Prostate gland (tissue), 2 donors: Measurements from ENCODE around the gene GLIS2. TPM values are rescaled to one million over a fixed set of nuclear protein-coding genes. Genes with fewer than 3 reads are reported as not detected.

ENCODE experiments used
- DNase-seq: peaks from one replicate; pipeline ENCODE4 v3.0.0-alpha.2; 2019; ENCODE audit warnings: low spot score
- H3K27ac ChIP-seq, 2 donors: fragments of 200-600 bp; sonication (generic); 2 replicates each; pipeline ENCODE4 v1.5.1; 2017 to 2019
- H3K27me3 ChIP-seq: fragments of 200-600 bp; sonication (generic); replicated peaks from 2 replicates; pipeline ENCODE4 v1.5.1; 2019; ENCODE audit not compliant: insufficient read depth
- H3K36me3 ChIP-seq, 2 donors: fragments of 200-600 bp; sonication (generic); 1 replicate in 1 of 2; 2 replicates in 1 of 2; pipeline versions ENCODE4 v1.5.1 to v1.8.1; 2017 to 2019
- H3K4me1 ChIP-seq: fragments of 200-600 bp; sonication (generic); replicated peaks from 2 replicates; pipeline ENCODE4 v1.5.1; 2019
- H3K4me3 ChIP-seq, 2 donors: fragments of 200-600 bp; sonication (generic); 2 replicates each; pipeline ENCODE4 v1.5.1; 2017 to 2019
- H3K9me3 ChIP-seq: fragments of 200-600 bp; sonication (generic); 2 replicates; pipeline ENCODE4 v1.5.1; 2017
- POLR2A ChIP-seq: fragments of 450-650 bp; IDR thresholded peaks from one replicate; pipeline ENCODE4 v1.6.1; 2016; ENCODE audit warnings: antibody characterized with exemption, mild to moderate bottlenecking
- POLR2AphosphoS5 ChIP-seq: sonication (generic); formaldehyde crosslinking; IDR thresholded peaks from one replicate; pipeline ENCODE4 v1.6.1; 2017; ENCODE audit warnings: antibody characterized with exemption
- WGBS: methylation state at CpG from one replicate; pipeline ENCODE4 v1.1.5; 2018; 5-methylcytosine and 5-hydroxymethylcytosine counted together
- intact Hi-C: fragments of 100-400 bp; cut with DNase I; formaldehyde crosslinking; loops from one replicate; pipeline ENCODE4 v1.14.2; 2022
- total RNA-seq, 2 donors: library from RNA; depleted of rRNA; stranded (reverse); fragments of >200 nt; gene quantifications; one replicate each; pipeline ENCODE4 v1.1.0, GENCODE V29; 2016
- TF ChIP-seq, protein P1 (sequence below), 4 experiments: fragments of 200-600 bp in 2 of 4; fragments of 450-650 bp in 2 of 4; sonication (generic) in 2 of 4; IDR thresholded peaks; 1 replicate in 3 of 4; 2 replicates in 1 of 4; pipeline ENCODE4 v1.5.1; 2016 to 2019; ENCODE audit warnings: antibody characterized with exemption in 4 of 4, mild to moderate bottlenecking in 2 of 4, moderate library complexity in 2 of 4

GLIS2 gene
- total RNA-seq, 2 donors from 2014 or later: 3.8 to 10.5 TPM

DNA sequence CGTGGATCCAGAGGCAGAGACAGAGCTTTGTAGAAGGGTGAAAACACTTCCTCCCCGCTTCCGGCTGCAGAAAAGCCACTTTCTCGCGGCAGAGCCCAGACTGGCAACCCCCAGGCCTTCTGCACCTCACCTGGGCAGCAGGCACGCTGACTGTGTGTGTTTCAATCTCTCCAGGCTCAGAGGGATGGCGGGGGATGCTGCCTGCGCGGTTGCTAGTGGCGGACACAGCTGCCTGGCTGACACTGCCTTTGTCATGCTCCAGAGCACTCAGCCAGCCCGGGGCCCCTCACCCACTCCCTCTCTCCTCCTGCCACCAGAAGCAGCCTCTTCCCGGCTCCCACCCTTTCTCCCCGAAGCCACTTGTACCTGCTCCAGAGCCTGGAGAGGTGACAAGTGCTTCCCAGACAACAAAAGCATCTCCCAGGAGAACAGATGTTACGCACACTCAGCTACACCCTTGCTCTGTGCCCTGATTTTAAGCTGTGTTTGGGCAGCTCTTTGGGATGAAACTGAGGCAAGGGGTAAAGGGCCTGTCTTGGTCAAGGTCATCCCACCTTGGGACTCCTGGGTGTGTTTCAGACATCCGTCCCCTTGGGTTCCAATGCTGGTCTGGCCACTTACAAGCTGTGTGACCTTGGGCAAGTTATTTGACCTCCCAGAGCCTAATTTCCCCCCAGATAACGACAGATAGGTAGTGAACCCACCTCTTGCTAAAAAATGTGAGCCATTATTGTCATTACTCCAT lies 9.2 kb upstream of the GLIS2 start:
- DNase-seq: no peak
- 66% methylated on average over 16 of the region's 16 CpGs for WGBS

DNA sequence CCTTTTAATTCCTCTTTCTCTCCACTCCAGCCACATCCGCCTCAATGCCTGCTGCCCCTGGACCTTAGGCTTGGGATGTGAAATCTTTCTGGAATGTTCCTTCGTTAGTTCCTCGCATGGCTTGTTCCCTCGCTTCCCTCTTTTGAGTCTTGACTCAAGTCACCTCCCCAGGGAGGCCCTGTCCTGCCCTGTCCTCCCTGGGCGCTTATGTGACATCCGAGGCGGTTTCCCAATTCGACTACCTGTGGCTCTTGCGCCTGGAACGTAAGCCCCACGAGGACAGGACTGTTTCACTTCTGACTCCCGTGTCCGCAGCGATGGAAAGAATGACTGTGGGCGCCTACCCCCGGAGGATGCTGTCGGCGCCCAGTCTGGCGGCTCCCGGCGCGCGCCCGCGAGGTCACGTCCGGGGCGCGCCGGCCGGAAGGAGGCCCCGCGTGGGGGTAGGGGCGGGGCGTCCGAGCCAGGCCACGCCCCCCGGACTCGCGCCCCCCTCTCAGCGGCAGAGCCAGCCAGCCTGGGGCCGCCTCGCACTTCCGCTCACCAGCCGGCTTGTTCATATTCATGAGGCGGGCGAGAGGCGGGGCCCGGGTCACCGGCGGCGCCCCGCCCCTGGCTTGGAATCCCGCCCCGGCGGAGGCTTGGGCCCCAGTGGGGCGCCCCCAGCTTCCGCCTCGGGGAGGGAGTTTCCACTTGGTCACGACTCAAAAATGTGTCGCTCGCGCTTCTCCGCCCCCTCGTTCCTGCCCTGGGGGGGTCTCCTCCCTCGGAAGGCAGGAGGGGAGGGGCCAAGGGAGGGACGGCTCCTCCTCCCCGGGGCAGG lies 8.4 kb upstream of the GLIS2 start:
- Histone ChIP-seq H3K4me1 (no peaks in the 10 kb centered on the region), H3K4me3 (peak overlapping the region; percentile 30 to 41), H3K27ac (peak overlapping the region; percentile 70 to 75), H3K9me3 (no peaks in the 10 kb centered on the region), H3K36me3 (no peaks in the 10 kb centered on the region), H3K27me3 (no peaks in the 10 kb centered on the region)
- WGBS: 16% methylated on average over 25 of the region's 68 CpGs
- intact Hi-C loops: no loop called here
- DNase-seq: peak; percentile 88
- TF ChIP-seq, protein P1, sequence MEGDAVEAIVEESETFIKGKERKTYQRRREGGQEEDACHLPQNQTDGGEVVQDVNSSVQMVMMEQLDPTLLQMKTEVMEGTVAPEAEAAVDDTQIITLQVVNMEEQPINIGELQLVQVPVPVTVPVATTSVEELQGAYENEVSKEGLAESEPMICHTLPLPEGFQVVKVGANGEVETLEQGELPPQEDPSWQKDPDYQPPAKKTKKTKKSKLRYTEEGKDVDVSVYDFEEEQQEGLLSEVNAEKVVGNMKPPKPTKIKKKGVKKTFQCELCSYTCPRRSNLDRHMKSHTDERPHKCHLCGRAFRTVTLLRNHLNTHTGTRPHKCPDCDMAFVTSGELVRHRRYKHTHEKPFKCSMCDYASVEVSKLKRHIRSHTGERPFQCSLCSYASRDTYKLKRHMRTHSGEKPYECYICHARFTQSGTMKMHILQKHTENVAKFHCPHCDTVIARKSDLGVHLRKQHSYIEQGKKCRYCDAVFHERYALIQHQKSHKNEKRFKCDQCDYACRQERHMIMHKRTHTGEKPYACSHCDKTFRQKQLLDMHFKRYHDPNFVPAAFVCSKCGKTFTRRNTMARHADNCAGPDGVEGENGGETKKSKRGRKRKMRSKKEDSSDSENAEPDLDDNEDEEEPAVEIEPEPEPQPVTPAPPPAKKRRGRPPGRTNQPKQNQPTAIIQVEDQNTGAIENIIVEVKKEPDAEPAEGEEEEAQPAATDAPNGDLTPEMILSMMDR (IDR thresholded peaks at IDR 0.05): no peak
- TF ChIP-seq POLR2AphosphoS5 (peak; percentile 89), POLR2A (peak; percentile 39)

More for the DNA sequence above, 9.2 kb upstream of the GLIS2 start:
- H3K9me3 ChIP-seq: no peaks in the 10 kb centered on the region
- H3K4me1 ChIP-seq: no peaks in the 10 kb centered on the region
- H3K27ac ChIP-seq: peak overlapping the region; percentile 70 to 75
- H3K4me3 ChIP-seq: peak overlapping the region in 1 of 2 donors; percentile 41
- no peaks in the 10 kb centered on the region for H3K27me3 ChIP-seq
- intact Hi-C loops: no loop called here
- TF ChIP-seq POLR2AphosphoS5 (no peak), POLR2A (no peak)
- TF ChIP-seq, protein P1 (IDR thresholded peaks at IDR 0.05): no peak
- H3K36me3 ChIP-seq: no peaks in the 10 kb centered on the region

DNA sequence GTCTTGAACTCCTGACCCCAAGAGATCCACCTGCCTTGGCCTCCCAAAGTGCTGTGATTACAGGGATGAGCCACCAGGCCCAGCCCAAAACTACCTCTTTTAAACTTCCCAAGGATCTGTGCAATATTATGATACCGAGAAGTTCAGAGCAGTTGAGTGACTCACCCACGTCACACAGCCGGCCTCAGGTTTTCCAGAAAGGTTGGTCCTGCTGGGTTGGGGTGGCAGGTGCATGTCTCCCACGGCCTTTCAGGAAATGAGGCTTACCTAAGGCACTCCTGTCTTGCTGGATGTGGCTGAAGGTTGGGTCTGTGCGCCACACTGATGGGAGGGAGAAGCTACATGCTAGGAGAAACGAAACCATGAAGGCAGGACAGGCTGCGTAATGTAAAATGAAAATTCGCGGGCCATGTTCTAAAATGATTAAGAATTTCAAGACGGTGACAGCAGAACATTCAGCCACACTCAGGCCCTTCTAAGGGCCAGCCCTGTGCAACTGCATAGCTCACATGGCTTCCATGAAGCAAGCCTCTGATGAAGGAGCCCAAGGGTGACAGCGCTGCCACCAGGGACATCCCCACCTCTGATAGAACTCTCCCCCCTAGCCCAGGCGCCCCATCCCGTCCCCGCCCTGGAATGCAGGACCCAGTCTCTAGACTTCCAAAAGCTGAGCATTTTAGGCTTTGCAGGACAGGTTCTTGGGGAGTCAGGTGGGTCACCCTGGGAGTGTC lies 6.6 kb upstream of the GLIS2 start:
- intact Hi-C loops: no loop called here
- Histone ChIP-seq H3K4me3 (no peak overlapping the region), H3K27ac (no peak overlapping the region), H3K9me3 (no peaks in the 10 kb centered on the region), H3K4me1 (no peaks in the 10 kb centered on the region), H3K27me3 (no peaks in the 10 kb centered on the region), H3K36me3 (no peaks in the 10 kb centered on the region)
- TF ChIP-seq POLR2AphosphoS5: no peak
- TF ChIP-seq, protein P1 (IDR thresholded peaks at IDR 0.05): no peak
- TF ChIP-seq POLR2A: no peak
- no peak for DNase-seq
- 86% methylated on average over 14 of the region's 14 CpGs for WGBS

- Histone ChIP-seq H3K4me3 (no peak overlapping the region), H3K36me3 (no peaks in the 10 kb centered on the region), H3K27me3 (no peaks in the 10 kb centered on the region), H3K27ac (no peak overlapping the region), H3K4me1 (no peaks in the 10 kb centered on the region), H3K9me3 (no peaks in the 10 kb centered on the region)
- DNase-seq: no peak
- WGBS: 30% methylated on average over 11 of the region's 11 CpGs
- intact Hi-C loops: no loop called here
- no peak for TF ChIP-seq POLR2A
- TF ChIP-seq, protein P1 (IDR thresholded peaks at IDR 0.05): peak in 3 of 4 experiments; percentile 23 to 67 (median 46)
These were observed 6.0 kb upstream of the GLIS2 start for GRCh38 chr16:4309833-4310266.
